OCI-LY7 (cell line): Measurements from ENCODE around the gene BFSP2.

Experiments
- EZH2phosphoT487 ChIP-seq: fragments of 200-600 bp; sonication (generic); IDR thresholded peaks from 2 replicates; pipeline ENCODE4 v1.6.1; 2018; ENCODE audit warnings: low read depth, borderline replicate concordance, mild to moderate bottlenecking, mixed run types, antibody characterized with exemption, low read length, moderate library complexity, mixed read lengths
- TF ChIP-seq, protein P1 (sequence below): fragments of 200-600 bp; sonication (generic); conservative IDR thresholded peaks from 2 replicates; pipeline ENCODE4 v1.5.1; 2014; ENCODE audit warnings: mild to moderate bottlenecking, antibody characterized with exemption, low read length, moderate library complexity, mixed read lengths

DNA sequence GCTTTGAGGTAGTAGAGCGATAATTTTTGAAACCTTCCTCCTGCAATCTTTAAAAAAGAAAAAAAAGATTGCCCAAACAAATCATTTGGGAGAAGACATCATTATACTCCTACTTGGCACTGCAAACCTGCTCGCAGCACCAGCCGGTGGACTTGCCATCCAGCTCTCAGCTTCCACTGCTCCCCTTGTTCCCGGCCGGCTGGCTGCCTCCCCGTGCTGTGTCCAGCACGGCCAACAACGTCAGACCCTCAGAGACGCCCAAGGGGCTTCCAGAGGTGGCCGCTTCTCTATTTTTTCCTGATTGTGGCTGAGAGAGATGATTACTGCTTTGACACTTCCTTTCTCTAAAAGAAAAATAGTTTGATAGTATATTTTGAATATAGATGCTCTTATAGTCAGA is 3.0 kb upstream of the BFSP2 start:
- no peak for TF ChIP-seq EZH2phosphoT487
- TF ChIP-seq, protein P1, sequence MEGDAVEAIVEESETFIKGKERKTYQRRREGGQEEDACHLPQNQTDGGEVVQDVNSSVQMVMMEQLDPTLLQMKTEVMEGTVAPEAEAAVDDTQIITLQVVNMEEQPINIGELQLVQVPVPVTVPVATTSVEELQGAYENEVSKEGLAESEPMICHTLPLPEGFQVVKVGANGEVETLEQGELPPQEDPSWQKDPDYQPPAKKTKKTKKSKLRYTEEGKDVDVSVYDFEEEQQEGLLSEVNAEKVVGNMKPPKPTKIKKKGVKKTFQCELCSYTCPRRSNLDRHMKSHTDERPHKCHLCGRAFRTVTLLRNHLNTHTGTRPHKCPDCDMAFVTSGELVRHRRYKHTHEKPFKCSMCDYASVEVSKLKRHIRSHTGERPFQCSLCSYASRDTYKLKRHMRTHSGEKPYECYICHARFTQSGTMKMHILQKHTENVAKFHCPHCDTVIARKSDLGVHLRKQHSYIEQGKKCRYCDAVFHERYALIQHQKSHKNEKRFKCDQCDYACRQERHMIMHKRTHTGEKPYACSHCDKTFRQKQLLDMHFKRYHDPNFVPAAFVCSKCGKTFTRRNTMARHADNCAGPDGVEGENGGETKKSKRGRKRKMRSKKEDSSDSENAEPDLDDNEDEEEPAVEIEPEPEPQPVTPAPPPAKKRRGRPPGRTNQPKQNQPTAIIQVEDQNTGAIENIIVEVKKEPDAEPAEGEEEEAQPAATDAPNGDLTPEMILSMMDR, result no peak
